NCI-H1436 treated with DMSO at 0.1 percent for 48 hours (cell line): ENCODE results near the gene CDK7.

Experiments
- DNase-seq: peaks from one replicate; lab custom pipeline; 2025; lab: John Stamatoyannopoulos, UW

Gene CDK7

DNA sequence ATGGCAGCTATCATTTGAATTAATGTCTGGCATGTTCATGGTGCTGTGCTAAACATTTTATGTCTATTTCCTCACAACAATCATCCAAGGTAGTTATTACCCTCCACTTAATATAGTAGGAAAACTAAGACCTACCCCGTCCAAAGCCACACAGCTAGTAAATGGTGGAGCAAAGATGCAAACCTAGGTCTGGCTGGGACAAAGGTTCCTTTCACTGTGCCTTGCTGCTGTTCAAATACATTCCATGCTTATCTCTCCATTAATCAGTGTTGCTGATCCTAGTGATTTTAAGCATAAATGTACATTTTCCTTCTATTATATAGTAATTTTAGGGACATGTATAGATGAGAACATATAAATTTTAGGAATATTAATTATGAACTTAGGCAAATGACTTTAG lies 59.2 kb downstream of the CDK7 start:
- no peak for DNase-seq

DNA sequence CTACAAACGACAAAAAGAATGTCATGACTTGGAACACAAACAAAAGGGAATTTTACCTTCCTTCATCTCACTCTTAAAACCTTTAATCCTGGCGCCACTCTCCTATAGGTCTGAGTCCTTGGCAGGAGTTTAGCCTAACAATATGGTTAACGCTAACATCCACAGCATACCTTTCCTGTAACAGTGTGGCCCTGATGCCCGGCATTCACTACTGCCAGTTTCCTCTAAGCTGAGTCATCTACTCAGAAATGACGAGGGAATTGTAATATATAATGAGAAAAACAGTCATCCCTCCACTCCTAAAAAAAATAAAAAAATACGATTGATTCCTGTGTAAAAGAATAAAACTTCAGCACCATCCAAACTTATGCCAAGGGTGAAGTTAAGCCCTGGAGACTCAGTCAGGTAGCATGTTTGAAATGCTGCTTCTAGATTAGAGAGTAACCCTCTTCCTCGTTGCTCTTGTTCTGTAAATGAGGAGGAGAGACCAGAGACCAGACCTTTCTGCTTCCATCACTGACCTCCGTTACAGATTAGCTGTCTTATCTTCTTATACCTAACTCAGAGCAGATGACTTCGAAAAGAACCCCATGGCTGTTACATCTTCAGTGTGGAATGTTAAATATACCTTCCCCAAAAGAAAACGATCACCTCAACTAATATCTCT lies 60.5 kb downstream of the CDK7 start:
- no peak for DNase-seq

DNA sequence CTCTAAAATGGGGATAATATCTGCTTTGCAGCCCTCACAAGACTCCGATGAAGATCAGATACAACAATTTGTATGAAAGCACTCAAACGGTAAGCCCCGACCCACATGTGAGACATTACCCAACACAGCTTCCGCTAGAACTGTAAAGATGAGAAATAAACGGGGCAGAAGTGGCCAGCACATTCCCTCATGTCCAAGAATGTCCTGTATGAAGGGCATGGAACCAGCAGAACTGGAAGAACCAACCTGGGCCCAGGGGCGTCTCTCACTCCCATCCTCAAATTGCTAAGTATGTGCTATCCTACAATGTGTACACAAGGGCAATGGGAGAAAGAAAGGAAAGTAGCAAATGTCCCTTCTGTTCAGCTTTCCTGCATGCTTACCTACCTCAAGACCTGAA lies 64.9 kb downstream of the CDK7 start:
- no peak for DNase-seq

DNA sequence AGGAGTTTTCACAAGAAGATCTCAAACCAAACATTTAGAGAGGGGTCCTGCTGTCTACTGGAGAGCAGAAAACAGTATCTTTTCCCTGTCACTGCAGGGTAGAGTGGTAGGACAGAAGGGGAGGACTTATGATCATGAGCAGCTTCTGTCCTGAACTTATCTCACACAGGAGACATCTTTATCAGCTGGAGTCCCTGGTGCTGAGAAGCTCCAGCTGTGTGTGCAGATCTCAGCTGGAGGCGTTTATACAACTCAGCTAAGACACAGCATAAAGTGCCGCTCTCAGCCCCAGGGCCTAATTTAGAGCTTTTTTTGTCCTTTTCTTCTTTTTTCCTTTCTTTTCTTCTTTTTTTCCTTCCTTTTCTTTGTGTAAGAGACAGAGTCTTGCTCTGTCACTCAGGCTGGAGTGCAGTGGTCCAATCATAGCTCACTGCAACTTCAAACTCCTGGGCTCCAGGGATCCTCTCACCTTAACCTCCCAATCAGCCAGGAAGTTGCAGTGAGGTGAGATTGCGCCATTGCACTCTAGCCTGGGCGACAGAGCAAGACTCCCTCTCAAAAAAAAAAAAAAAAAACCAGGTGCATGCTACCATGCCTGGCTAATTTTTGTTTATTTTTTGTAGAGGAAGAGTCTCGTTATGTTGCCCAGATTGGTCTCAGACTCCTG lies 66.0 kb downstream of the CDK7 start:
- DNase-seq: no peak

DNA sequence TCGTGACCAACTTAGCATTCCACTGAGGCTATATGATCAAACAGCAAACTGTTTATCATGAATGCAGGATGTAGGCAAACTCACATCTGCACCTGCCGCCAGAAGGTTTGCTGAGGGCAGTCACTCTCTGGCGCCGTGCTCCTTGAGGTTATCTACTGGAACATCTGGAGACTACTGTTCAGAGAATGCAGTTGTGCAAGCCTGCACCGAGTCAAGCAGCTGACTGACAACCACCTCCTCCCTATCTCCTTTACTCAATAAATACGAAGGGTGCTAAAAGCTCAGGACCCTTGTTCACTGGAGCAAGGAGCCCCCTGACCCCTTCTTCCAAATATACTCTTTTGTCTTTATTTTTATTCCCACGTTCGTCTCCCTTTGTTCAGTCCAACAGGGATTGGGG lies 70.8 kb downstream of the CDK7 start:
- DNase-seq: no peak

DNA sequence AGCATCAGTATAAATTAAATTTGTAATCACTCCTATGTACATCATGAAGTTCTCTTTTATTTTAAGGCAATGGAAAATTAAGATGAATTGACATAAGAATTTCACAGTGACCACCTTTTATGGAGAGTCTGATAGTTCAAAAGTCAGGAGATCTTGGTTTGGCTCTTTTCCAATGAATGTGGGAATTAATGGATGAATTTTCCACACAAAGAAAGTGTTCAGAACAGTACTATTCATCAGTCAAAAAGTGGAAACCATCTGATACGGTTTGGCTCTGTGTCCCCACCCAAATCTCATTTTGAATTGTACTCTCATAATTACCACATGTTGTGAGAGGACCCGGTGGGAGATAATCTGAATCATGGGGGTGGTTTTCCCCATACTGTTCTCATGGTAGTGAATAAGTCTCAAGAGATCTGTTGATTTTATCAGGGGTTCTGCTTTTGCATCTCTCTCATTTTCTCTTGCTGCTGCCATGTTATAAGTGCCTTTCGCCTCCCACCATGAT lies 73.4 kb downstream of the CDK7 start:
- no peak for DNase-seq

DNA sequence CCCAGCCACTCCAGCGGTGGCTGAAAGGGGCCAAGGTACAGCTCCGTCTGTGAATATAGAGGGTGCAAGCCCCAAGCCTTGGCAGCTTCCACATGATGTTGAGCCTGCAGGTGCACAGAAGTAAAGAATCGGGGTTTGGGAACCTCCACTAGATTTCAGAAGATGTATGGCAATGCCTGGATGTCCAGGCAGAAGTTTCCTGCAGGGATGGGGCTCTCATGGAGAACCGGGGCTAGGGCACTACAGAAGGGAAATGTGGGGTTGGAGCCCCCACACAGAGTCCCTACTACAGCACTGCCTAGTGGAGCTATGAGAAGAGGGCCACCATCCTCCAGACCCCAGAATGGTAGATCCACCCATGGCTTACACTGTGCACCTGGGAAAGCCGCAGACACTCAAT lies 74.7 kb downstream of the CDK7 start:
- no peak for DNase-seq

DNA sequence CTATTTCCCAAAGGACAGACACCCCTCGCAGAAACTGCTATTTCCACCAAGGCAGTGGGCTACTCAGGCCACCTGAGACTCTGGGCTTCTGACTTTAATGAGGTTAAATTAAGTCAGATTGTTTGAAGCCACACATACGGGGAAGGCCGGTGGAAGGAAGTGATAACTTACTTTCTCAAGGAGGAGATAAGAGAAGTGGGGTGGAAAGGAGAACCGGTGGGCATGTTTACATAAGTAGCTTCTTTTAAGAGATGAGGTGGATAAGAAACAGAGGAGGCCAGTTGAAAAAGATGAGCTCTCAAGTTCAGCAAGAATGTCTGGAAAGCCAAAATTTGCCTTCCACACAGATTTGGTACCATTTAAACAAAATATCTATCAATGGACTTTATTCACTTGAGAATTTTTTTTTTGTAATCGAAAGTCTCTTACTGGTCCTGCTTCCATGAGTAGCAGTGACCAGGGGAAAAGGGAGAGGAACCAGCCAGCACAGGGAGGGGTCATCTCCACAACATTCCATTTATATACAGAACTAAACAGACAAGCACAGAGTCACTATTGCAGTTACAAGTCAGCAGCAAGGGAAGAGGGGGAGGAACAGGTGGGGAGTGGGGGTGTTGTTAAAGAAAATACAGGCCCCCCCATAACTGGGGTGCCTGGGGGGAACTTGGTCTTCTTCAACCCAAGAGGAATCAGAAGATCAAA lies 77.9 kb downstream of the CDK7 start:
- no peak for DNase-seq

DNA sequence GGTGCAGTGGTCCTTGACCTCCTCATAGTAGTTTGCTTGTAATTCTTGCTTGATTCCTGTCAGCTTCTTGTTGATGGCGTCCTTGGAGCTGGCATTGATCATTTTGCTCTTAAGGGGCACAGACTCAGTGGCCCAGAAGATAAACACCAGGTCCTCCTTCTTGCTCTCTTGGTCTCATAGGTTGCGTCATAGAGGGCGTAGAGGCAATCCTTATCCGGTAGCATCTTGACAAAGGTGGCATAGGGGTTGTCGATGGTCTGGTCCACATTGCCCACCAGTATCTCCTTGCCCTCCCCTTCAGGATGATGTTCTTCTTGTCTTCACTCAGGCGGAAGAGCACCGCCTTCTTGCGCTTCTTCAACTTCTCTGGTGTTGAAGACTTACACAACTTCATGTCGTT lies 78.7 kb downstream of the CDK7 start:
- no peak for DNase-seq

DNA sequence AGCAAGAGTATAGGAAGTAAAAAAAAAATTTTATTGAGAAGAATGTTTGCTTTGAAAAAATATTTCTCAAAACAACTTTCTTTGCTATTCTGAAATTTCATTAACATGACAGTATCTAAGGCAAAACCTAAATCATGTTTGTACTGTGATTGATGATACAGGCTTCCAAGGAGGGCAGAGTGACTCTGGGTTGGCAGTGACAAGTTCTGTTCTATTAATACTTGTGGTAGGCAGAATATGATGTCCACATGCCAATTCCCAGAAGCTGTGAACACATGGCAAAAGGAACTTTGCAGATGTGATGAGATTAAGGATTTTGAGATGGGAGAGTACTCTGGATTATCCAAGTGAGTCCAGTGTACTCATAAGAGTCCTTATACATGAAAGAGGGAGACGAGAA lies 81.3 kb downstream of the CDK7 start:
- DNase-seq: no peak

DNA sequence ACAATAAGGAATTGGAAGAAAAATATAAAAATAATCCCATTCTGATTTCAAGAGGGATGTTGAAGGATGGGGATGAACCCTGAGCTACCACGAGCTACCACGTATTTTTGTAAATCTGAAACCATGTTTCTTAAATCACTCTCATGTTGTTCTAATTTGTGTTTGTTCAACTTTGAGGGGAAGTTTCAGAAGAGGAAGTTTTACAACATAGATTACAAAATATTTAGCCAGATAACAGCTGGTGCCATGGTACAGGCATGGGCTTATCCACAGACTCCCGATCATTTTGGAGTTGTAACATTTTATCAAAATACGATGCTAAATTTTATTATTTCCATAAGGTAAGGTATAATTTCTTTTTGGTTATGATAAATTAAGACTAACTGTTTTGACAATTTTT lies 82.7 kb downstream of the CDK7 start:
- DNase-seq: no peak

DNA sequence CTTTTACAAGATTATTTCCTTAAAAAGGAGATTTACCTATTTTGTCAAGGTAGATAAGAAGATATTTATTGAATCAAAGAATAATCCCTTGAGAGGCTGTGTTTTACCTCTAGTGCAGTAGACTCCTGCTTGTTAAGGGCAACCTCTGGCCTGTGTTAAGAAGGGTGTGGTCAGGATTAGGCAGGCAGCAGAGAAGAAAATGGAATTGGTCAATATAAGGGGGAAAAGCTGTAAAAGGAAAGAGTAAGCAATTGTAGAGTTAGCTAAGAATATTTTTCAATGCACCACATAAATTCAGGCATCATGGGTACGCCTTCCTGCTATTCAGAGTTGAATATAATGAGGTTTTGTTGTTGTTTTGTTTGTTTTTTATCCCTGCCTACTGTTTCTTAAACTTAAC lies 91.7 kb downstream of the CDK7 start:
- DNase-seq: no peak
